Stimulated activated CD4-positive, alpha-beta T cell treated with anti-CD3 and anti-CD28 coated beads, Interleukin-2, amount 100 ng/mL, for 4 hours (primary cell): ENCODE data around the gene R3HDM2.
"Not testable (repeated sequence)": the region's sequence is repeated elsewhere in the genome, so short reads cannot be mapped to it uniquely, and the experiment has no call there.

Experiments used
- DNase-seq: peaks from one replicate; pipeline ENCODE4 v3.0.0-alpha.2; 2020; ENCODE audit warnings: low read depth

Gene R3HDM2

GRCh38 chr12:57377103-57377840, 53.6 kb downstream of the R3HDM2 start:
- no peak for DNase-seq

- DNase-seq, result no peak
These were observed 58.6 kb downstream of the R3HDM2 start for GRCh38 chr12:57372233-57372632.

GRCh38 chr12:57370696-57371095, 60.1 kb downstream of the R3HDM2 start:
- DNase-seq, result no peak

DNA sequence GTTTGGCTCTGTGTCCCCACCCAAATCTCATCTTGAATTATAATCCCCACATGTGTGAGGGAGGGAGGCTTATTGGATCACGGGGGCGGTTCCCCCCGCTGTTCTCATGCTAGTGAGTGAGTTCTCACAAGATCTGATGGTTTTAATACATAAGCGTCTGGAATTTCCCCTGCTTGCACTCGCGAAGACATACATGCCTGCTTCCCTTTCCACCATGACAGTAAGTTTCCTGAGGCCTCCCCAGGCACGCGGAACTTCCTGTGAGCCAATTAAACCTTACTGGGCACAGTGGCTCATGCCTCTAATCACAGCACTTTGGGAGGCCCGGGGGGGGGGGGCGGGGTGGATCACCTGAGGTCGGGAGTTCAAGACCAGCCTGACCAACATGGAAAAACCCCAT, 60.8 kb downstream of the R3HDM2 start:
- DNase-seq, result no peak

DNA sequence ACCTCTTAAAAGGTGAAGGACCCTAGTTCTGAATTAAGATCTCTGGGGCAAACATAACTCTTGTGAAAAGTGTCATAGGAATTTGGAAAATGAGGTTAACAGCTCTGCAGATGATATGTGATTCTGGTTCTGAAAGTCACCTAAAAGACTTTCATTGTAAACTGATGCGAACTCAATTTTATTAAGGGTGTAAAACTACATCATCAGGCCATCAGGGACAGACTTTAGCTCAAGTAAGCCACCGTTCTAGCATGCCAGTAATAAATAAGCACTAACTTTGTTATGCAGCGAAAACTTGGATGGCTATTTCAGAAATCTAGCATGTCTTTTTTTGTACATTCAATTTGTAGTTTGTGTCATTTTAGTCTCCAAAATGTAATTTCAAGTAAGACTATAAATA, 61.6 kb downstream of the R3HDM2 start:
- no peak for DNase-seq

DNA sequence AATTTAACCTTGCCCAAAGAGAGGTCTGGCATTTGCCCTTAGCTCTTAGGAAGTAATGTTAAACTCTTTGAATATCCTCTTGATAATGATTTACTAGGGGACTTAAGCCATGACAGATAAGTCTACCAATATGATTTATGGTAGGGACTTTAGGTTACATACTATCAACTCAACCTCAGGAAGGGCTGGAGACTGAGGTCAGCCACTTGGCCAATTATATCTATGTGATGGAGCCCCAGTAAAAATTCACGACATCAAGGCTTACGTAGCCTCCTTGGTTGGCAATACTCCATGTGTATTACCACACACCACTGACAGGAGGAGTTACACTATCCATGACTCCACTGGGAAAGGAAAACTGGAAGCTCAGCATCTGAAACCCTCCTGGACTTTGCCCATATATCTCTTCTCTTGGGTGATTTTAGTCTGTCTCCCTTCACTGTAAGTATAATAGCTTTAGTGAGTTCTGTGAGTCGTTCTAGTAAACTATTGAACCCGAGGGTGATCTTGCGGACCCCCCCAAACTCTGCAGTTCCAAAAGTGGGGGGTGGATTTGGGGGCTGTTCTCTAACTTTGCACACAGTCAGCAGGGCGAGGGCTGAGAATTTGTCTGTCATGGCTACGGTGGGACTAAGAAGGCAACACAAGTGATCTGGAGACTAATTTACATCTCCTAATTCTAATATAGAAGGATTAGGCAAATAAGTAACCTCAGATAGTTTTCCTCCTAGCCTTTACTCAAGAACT, 62.3 kb downstream of the R3HDM2 start:
- no peak for DNase-seq

DNA sequence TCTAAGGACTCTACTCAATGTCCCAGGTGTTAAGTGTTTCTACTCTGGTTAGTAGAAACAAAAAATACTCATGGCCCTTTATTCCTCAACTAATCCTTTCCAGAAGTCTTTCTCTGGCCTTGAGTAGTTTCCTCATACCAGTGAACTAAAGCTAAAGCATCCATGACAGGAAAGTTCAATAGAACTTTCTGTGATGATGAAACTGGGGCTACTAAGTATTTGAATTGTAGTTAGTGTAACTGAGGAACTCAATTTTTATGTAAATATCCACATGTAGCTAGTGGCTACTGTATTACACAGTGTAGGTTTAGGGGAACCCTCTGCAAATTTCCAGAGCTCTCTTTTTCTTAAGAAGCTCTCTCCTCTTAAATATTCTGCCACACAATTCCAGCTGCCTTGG, 63.7 kb downstream of the R3HDM2 start:
- DNase-seq, result no peak

DNA sequence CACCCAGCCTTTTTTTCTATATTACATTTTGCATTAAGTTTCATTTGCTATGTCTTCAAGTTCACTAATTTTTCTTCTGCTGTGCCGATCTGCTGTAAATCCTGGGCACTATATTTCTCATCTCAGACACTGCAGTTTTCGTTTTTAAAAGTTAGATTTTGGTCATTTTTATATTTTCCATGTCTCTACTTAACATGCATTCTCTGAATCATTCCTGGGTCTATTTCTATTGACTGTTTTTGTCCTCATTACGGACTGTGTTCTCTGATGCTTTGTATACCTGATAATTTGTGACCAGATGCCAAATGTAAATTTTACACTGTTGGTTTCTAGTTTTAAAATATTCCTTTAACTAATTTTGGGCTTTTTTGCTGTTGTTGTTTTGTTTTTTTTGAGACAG, 64.5 kb downstream of the R3HDM2 start:
- no peak for DNase-seq

DNA sequence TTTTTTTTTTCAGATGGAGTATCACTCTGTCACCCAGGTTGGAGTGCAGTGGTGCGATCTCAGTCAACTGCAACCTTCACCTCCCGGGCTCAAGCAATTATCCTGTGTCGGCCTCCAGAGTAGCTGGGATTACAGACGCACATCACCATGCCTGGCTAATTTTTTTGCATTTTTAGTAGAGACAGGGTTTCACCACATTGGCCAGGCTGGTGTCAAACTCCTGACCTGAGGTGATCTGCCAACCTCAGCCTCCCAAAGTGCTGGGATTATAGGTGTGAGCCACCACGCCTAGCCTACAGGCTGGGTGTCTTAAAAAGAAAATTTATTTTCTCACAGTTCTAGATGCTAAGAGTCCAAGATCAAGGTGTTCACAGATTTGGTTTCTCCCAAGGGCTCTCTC, 66.7 kb downstream of the R3HDM2 start:
- not testable (repeated sequence) for DNase-seq

DNA sequence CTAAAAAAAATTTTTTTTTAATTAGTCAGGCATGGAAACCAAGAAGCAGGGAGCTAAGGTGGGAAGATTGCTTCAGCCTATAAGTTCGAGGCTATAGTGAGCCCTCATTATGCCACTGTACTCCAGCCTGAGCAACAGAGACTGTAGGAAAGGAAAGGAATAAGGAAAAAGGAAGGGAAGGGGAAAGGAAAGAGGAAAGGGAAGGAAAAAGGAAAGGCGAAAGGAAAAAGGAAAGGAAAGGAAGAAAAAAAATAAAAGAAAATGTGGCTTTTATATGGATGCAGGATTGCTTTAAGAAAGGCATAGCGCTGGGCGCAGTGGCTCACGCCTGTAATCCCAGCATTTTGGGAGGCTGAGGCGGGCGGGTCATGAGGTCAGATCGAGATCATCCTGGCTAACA, 70.4 kb downstream of the R3HDM2 start:
- DNase-seq, result no peak

- no peak for DNase-seq
These were observed 72.2 kb downstream of the R3HDM2 start for GRCh38 chr12:57358646-57359045.

GRCh38 chr12:57355734-57356133, 75.1 kb downstream of the R3HDM2 start:
- DNase-seq, result no peak

GRCh38 chr12:57352166-57352565, 78.7 kb downstream of the R3HDM2 start:
- DNase-seq, result no peak

GRCh38 chr12:57347284-57347683, 83.6 kb downstream of the R3HDM2 start:
- no peak for DNase-seq

GRCh38 chr12:57343703-57344378, 87.0 kb downstream of the R3HDM2 start:
- DNase-seq, result no peak

GRCh38 chr12:57342207-57342691, 88.6 kb downstream of the R3HDM2 start:
- DNase-seq, result no peak

- no peak for DNase-seq
These were observed 89.4 kb downstream of the R3HDM2 start for GRCh38 chr12:57341275-57341990.

DNA sequence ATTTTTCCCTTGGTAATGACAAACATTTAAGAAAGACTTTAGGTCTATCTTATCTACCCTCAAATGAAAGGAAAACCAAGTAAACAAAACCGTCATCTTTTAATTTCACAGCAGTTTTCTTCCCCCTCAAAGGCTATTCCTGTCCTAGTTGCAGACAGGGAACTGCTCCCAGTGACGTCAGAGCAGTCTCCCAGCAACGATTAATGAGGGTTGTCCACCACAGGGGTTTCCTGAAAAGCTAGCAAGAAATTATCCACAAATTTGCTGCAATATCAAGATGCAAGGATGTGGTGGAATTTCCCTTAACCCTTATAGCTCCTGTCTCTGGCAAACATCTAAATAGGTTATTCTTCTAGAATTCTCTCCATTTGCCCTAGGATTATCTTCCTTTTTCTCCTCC, 90.7 kb downstream of the R3HDM2 start:
- no peak for DNase-seq

- not testable (repeated sequence) for DNase-seq
These were observed 94.5 kb downstream of the R3HDM2 start for GRCh38 chr12:57336299-57336698.

DNA sequence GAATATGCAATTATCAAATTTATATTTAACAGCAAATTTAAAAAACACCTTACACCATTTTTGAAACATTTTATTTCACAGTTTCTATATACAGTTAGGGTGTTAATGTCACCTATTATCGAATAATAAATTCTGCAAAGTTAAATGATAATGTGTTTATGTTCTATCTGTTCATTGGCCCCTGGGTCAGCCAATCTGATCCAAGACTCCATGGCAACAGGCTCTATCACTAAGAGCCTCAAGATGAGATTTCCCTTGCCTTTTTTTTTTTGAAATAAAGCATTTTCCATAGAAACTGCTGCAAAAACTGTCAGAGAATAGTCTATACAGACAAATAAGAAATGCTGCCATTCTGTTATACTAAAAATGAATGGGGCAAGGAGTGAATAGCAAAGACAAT, 96.6 kb downstream of the R3HDM2 start:
- DNase-seq, result no peak

DNA sequence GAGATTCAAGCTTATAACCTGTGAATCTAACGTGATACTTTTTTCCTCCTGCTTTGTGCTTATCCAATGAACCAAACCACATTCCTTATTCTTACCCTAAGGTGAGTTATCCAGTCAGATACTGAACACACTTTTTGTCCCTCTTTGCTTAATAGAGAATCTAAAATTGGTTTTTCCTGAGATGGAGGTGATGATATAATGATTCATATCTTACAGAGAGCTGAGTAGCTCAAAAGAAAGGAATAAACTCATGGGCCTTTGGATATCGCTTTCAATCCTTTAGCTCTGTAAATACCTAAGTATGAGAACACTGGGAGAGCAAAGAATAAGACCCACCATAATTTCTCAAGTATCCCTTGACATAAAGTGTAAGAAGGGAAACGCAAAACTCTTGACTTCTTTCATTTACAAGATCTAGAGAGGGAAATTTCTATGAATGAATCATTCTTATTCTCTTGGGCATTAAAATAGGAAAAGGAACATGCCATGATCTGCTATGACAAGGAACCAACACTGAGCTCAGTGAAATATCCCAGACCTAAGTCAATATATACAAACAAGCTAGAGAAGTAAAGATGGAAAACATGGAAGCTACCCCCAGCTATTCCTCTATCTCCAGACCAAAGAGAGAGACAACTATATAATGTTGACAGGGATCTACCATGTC, 98.1 kb downstream of the R3HDM2 start:
- DNase-seq, result no peak

DNA sequence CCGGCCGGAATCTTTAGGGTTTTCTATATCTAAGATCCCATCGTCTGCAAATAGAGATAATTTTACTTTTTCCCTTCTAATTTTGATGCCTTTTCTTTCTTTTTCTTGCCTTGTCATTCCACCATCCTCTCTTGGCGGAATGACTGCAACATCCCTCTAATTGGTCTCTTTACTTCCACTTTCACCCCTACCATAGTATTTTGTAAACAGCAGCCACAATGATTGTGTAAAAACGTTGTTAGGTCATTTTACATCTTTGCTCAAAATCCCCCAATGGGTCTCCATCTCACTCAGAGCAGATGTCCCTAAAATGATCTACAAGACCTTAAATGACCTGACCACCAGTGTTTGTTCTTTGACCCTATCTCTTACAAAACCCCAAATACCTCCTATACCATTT, 99.9 kb downstream of the R3HDM2 start:
- DNase-seq, result no peak
